TTC549 (cell line): ENCODE results near the gene CSNK1G2.
"Not testable (repeated sequence)": the region's sequence is repeated elsewhere in the genome, so short reads cannot be mapped to it uniquely, and the experiment has no call there.

Experiments
- FAIRE-seq: peaks from 2 replicates; lab custom pipeline; 2012; peaks lifted over from hg19 to GRCh38; lab: Jason Lieb, UNC

The CSNK1G2 gene

GRCh38 chr19:1988464-1988863 lies 47.5 kb downstream of the CSNK1G2 start:
- not testable (repeated sequence) for FAIRE-seq

GRCh38 chr19:1989513-1990229 lies 48.7 kb downstream of the CSNK1G2 start:
- no peak for FAIRE-seq

- no peak for FAIRE-seq
These were observed 49.5 kb downstream of the CSNK1G2 start for GRCh38 chr19:1990230-1991017.

GRCh38 chr19:1991018-1991913 lies 50.3 kb downstream of the CSNK1G2 start:
- no peak for FAIRE-seq

- no peak for FAIRE-seq
These were observed 51.8 kb downstream of the CSNK1G2 start for GRCh38 chr19:1992759-1993260.

- FAIRE-seq: no peak
These were observed 56.6 kb downstream of the CSNK1G2 start for GRCh38 chr19:1997353-1998233.

GRCh38 chr19:1998712-1999708 lies 58.0 kb downstream of the CSNK1G2 start:
- FAIRE-seq: no peak

- FAIRE-seq: no peak
These were observed 59.0 kb downstream of the CSNK1G2 start for GRCh38 chr19:1999856-2000515.

GRCh38 chr19:2003874-2004273 lies 62.9 kb downstream of the CSNK1G2 start:
- no peak for FAIRE-seq

- no peak for FAIRE-seq
These were observed 69.2 kb downstream of the CSNK1G2 start for GRCh38 chr19:2010135-2010668.

GRCh38 chr19:2011169-2011568 lies 70.2 kb downstream of the CSNK1G2 start:
- no peak for FAIRE-seq

- FAIRE-seq: no peak
These were observed 72.1 kb downstream of the CSNK1G2 start for GRCh38 chr19:2012941-2013682.

- no peak for FAIRE-seq
These were observed 72.7 kb downstream of the CSNK1G2 start for GRCh38 chr19:2013683-2013961.

- no peak for FAIRE-seq
These were observed 73.2 kb downstream of the CSNK1G2 start for GRCh38 chr19:2014131-2014571.

- FAIRE-seq: no peak
These were observed 74.0 kb downstream of the CSNK1G2 start for GRCh38 chr19:2014731-2015607.

- no peak for FAIRE-seq
These were observed 74.6 kb downstream of the CSNK1G2 start, which contains the start of gene BTBD2 for GRCh38 chr19:2015608-2015950. TSS of gene BTBD2 (minus strand) at chr19:2015714. CDS start at chr19:2015703, 11 bp downstream.

GRCh38 chr19:2016041-2016807 lies 75.3 kb downstream of the CSNK1G2 start:
- no peak for FAIRE-seq
